Activated effector memory CD4-positive, alpha-beta T cell treated with Interleukin-2 at 50 U/mL for 16 hours (primary cell): ENCODE data around the gene NUB1.

Experiments used
- DNase-seq: peaks from one replicate; pipeline ENCODE4 v3.0.0-alpha.2; 2020

Gene NUB1

DNA sequence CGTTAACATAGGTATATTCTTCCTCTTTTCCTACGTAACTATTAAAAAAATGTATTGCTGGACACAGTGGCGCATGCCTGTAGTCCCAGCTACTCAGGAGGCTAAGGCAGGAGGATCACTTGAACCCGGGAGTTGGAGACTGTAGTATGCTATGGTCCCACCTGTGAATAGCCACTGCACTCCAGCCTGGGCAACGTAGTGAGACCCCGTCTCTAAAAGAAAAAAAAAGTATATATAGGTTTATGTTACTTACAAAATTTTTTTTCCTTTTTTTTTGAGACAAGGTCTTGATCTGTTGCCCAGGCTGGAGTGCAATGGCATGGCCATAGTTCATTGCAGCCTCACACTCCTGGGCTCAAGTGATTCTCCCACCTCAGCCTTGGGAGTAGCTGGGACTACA is 5.6 kb downstream of the NUB1 start:
- no peak for DNase-seq

DNA sequence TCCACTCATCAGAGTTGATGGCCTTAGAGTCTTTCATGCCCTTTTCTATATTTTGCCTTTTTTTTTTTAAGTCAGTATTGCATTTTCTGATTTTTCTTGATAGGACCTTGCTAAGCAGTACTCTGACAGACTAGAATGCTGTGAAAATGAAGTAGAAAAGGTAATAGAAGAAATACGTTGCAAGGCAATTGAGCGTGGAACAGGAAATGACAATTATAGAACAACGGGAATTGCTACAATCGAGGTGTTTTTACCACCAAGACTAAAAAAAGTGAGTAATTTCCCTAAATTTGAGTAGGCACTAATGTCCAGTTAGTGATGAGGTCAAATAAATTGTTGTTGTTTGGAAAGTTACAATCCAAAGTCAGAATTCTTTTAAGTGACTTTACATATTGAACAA is 7.4 kb downstream of the NUB1 start:
- DNase-seq, result no peak

DNA sequence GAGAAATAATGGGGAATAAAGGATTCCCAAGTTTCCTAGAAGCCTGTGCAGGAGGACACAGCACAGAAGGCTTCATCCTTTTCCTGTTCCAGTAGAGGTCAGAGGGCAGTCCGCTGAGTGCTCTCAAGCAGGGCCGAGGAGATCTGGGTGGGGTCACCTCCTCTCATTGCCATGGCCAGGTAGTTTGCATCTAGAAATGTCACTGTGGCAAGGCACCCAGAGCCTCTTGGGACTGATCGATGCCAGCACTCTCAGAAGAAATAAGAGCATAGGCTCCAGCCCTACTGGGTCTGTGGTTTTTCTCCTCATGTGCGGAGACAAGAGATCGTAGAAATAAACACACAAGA is 7.9 kb downstream of the NUB1 start:
- DNase-seq, result no peak

DNA sequence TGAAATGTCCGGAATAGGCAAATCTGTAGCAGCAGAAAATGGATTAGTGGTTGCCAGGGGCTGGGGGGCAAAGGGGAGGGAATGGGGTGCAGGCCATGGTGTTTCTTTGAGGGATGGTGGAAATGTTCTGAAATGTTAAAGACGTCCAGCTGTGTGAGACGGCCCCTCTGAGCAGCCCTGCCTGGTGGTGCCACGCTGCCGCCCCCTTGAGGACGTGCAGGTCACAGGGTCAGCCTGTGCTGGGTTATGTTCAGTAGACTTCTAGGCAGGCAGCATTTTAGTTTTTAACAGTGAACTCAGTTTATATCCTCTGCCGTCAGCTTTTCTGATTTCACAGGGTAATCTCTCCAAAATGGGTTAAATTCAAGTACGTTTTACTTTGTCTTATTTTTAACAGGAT is 9.4 kb downstream of the NUB1 start:
- no peak for DNase-seq

DNA sequence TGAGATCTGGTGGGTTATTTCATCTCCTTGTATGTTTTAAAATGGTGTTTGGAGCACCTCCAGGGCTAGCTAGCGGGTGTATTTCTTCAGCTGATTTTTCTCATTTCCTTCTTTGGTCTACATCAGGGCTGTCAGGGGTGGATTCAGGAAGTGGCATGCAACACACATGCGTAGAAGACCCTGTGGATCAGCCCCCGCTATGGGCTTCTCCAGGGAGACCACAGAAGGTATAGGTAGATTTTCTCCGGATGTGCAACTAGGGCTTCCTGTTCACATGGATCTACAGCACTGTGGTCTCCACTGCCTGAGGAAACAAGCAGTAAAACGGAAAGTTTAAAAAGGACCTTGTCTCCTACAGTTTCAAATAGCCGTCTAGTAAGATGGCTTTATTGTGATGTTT is 10.4 kb downstream of the NUB1 start:
- peak; percentile 44 for DNase-seq

DNA sequence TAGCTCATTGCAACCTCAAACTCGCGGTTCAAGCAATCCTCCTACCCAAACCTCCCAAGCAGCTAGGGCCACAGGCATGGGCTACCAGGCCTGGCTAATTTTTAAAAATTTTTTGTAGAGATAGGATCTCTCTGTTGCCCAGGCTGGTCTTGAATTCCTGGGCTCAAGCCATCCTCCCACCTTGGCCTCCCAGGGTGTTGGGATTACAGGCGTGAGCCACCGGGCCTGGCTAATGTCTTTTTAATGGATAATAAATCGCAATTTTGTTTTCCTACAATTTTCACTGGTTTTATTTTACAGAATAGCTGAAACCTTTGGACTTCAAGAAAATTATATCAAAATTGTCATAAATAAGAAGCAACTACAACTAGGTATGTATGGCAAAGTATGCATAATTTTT is 10.9 kb downstream of the NUB1 start:
- no peak for DNase-seq

DNA sequence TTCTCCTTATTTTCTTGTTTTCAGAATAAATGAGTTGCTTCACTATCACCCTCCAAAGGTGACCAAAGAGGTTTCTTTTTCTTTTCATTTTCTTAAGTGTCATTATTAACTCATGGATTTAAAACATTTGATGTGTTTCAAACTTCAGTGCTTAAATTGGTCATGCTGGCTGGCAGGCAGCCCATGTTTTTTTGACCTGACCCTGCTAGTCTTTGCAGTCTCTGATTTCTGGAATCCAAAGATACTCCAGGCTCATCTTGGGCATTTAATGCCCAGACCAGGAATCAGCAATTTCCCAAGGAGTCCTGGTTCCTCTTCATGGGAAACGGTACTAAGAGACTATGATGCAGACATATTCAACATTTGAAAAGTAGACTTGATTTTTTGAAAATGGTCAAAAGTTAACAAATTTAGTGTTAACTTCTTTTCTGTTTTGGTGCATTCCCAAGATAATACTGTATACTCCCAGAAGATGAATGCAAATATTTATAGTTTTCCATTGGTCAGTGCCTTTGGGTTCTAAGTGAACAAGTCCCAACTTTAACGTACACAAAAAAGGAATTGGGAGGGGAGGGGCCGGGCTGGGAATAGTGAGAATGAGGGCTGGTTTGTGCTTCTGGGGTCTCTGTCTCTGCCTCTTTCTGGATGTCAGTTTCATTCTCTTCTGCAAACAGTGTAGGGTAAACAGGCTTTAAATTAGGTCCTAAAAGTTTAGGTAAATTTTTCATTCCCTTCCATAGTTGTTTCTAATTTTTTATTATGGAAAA is 19.8 kb downstream of the NUB1 start:
- DNase-seq, result no peak

DNA sequence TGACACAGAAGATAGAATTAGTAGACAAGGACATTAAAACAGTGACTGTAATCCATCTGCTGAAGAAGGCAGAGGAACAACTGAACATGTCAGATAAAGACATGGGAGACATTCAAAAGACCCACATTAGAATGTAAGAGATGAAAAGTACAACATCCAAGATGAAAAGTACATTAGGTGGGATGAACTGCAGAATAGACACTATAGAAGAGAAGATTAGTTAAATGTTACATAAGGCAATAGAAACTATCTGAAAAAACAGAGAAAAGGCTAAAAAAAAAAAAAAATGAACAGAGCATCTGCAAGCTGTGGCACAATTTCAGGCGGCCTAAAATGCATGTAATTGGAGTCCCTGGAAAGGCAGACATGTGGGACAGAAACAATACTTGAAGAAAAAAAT is 21.6 kb downstream of the NUB1 start:
- no peak for DNase-seq

DNA sequence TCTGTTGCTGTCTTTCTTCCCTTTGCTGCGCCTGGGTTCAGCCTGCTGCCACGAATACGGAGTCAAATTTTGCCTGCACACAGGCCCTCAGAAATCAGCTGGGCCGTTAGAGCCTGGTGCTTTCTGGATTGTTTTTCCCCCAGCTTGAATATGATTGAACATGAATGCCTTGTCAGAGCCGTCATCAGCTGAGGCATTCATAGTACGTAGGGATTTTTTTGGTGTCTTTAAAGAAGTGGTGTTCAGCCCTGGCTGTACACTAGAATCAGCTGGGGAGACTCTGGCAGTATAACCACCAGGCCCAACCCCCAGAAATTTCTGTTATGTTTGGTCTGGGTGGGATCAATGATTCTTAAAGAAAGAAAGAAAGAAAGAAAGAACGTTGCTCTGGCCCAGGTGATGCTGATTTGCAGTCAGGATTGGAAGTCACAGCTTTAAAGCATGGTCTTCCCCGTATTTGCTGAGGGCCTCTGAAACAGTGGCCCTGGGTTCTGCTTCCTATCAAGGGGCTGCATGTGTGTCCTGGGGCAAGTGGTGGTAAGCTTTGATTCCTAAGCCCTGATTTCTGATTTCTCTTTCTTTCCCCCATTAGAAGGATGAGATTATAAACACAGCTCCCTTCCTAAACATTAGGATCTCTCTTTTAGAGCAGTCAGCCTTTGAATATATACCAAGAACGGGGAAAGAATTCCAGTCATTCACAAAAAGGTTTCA is 24.7 kb downstream of the NUB1 start:
- DNase-seq, result no peak

DNA sequence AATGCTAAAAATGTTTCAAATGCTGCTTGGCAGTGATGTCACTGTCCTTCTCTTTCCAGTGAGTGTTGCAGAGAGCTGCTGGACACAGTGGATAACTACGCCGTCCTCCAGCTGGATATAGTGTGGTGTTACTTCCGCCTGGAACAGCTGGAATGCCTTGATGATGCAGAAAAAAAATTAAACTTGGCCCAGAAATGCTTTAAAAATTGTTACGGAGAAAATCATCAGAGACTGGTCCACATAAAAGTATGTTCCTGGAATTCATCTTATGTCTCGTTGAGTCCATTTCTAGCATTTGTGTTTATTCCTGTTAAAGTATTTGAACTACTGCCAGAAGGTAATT is 25.2 kb downstream of the NUB1 start:
- DNase-seq, result no peak

DNA sequence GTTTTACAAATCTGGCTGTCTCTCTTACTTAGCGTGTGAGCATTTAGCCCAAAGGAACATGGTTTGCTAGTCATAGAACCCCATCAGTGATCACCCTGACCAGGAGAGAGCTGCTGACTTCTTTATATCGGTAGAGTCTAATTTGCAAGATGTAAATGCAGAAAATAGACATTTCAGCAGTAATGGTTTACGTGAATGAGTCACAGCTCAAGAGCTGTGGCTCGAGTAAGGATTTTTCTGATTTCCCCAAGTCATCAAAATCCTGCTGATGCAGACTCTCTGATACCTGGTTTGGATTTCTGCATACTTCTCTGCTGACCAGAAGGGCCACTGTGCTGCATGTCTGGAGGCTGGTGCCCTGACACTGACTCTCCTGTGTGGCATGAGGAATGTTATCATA is 25.7 kb downstream of the NUB1 start:
- no peak for DNase-seq

DNA sequence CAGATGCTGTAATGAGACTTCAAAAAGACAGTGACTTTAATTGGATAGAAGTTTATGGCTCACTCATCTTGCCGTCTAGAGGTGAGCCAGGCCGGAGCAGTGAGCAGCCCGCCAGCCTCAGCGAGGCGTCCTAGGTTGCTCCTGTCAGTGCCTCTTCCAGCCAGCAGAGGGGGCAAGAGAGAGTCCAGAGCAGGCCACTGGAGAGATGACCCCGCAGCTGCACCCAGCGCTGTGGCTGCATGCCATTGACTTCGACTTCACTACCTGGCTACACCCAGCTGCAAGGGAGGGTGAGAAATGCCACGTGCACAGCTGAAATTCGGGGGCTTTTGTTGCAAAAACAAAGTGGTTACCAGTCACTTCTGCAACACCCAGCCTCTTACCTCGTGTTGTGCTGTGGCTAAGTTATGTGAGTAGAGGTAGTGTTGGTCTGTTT is 26.5 kb downstream of the NUB1 start:
- DNase-seq, result peak; percentile 63

DNA sequence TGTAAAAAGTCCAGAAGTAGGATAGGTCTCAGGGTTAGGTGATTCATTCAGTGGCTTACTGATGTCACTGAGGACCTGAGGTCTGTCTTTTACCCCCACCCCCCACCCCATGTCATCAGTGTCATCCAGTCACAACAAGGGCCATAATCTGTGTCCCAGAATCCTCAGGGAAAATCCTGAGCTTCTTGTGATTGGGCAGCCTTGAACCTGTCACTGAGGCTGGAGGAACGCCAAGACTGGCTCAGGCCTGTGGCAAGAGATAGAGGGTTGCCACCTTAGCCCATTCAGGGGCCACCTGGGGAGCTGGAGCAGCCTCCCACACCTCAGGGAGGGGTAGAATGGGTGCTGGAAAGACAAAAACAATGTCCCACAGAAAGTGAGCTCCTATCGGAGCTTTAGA is 29.7 kb downstream of the NUB1 start:
- DNase-seq, result no peak

DNA sequence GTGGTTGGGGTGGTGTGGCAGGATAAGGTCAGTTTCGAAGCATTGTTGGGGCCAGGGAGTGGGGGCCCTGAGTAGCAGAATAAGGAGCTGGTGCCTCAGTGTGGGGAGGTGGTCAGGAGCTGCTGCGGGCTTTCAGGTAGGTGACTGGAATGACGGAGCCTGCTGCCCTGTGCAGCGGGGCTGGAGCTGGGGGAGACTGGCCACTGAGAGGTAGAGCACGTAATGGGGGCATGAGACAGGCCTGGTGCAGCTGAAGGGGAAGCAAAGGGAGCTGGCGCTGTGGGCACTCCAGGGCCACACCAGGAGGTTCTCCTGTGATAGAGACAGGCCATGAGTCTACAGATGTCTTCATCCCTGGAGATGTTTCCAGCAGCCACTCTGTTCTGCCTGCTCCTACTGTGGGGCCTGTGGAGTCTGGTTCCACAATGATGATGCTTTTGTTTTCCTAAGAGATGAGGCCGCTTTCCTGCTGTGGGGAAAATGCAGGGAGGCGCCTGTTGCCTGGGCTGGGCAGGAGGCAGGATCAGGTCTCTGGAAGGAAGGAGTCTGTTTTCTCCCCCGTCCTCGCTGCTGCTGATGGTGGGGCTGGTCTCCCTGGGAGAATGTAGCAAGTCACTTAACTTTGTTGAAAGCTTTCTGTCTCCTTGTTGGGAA is 31.1 kb downstream of the NUB1 start:
- no peak for DNase-seq

DNA sequence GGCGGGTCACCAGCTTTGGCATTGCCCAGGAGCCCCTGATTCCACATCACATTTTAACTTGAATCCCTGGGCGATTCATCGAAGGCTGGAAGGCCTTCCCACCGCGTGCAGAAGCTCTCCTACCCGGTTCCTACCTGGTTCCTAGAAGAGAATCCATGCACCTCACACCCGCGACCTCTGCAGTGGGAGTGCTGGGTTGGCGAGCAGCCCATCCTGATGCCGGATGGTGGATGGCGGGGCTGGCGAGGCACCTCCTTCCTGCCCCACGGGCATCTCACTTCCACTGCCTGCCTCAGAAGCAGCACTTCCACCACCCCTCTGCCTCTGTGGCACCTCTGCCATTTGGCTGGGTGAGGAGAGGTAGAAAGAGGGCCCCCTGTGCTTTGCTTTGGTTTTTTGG is 32.0 kb downstream of the NUB1 start:
- DNase-seq, result no peak

DNA sequence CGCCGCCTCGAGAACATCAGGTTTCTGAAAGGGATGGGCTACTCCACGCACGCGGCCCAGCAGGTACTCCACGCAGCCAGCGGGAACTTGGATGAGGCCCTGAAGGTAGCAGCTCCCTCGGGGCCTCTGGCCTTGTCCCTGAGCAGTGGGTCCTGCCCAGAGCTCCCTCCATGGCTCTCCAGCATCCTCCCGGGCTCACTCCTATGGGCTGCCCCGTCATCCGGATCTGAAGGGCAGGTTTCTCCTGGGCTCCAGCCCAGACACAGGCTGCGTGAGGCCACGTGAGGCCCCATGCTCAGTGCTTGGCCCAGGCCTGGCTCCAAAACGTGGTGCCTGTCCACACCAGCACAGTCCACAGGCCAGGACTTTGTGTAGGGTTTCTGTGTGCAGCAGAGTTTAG is 32.5 kb downstream of the NUB1 start:
- no peak for DNase-seq

DNA sequence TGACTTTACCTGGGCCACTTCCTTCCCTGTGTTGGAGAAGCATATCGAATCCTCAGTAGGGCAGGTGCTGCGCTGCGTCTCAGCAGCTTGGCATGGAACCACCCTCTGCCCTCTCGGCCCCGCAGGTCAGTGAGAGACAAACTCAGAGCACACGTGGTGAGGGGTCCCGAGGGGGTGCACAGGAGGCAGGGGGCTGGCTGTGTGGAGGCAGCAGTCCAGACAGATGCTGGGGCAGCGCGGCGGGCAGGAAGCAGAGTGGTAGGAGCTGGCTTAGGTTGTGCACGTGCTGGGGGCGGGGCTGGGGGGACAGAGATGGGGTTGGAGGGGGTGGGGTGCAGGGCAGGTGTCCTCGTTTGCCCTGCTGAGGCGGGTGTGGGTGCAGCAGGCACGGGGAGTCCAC is 33.1 kb downstream of the NUB1 start:
- no peak for DNase-seq

DNA sequence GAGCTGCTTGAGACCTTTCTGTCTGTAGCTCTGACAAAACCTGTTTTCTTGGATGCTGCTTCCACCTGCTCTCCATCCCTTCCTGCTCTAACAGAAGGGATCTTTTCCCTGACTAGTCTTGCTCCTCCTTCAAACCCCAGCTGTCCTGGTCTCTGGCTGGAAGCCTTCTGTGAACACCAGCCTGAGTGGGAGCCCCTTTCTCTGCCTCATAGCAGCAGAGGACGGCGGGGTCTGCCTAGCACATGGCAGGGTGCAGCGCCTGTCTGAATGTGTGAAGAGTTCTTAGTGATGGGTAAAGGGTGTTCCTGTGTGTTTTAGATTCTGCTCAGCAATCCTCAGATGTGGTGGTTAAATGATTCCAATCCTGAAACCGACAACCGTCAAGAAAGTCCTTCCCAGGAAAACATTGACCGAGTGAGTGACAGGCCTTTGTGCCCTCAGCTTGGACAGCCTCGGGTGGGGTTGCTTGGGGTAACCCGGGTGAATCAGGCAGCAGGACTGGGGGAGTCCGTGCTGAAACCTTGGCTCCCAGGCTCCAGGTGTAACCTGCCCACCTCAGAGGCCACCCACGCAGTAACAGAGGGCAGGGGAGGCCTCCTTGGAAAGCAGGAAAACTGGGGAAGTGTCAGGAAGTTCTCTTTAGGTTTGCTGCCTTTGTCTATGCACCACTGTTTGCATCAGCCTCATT is 34.1 kb downstream of the NUB1 start:
- no peak for DNase-seq

DNA sequence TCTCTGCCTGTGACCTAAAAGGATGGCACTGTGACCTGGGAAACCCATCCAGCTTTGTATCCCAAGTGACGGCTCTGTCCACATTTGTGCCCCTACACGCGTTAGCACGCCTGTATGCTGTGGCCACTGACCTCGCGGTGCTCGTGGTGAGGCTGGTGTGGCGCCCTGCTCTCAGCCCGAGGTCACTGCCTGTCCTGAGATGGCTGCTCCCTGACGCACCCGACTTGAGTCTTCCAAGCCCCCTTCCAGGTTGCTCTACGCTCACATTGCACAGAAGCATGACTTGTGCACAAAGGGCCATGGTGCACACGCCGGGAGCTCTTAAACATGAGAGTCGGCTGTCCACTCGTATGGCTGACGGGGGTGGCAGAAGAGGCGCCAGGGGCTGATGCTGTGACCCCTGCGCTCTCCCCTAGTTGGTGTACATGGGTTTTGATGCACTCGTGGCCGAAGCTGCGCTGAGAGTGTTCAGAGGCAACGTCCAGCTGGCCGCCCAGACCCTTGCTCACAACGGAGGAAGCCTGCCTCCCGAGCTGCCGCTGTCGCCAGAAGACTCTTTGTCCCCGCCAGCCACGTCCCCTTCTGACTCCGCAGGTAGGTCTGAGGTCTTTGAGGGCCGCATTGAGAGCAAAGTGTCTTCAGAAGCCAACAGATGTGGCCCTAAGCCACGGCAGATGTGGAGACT is 34.7 kb downstream of the NUB1 start:
- no peak for DNase-seq

DNA sequence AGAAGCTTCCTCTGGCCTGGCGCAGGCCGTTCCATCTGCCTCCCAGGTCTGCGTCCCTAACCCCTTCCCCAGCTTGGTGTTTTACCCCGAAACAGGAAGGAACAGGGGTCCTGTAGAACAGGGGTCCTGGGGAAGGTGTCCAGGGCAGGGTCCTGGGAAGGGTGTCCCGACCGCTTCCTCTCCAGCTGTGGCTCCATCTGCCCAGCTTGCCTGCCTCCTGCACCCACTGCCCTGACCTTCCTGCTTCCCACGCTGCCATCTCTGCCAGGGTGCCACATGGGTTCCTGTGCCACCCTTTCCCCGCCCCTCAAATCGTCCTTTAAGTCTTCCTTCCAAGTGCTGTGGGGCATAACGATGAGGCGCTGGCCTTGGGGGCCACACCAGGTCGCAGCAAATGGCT is 35.8 kb downstream of the NUB1 start:
- no peak for DNase-seq

DNA sequence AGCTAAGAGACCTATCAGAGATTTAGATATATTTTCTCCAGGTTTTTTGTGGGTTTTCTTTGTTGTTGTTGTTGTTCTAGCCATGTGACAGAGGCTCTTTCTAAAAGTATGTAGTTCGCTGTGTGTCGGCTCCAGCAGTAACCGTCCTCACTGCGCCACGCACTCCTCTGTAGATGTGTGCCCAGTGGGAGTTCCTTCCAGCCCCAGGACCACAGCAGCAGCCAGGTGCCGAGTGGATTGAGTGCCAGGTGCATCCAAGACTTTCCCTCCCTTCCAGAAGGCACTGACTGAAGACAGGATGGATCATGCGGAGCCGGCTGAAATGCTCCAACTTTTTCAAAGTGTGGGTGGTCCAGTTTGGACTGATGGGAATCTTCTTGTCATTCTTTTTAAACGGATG is 36.4 kb downstream of the NUB1 start:
- no peak for DNase-seq

DNA sequence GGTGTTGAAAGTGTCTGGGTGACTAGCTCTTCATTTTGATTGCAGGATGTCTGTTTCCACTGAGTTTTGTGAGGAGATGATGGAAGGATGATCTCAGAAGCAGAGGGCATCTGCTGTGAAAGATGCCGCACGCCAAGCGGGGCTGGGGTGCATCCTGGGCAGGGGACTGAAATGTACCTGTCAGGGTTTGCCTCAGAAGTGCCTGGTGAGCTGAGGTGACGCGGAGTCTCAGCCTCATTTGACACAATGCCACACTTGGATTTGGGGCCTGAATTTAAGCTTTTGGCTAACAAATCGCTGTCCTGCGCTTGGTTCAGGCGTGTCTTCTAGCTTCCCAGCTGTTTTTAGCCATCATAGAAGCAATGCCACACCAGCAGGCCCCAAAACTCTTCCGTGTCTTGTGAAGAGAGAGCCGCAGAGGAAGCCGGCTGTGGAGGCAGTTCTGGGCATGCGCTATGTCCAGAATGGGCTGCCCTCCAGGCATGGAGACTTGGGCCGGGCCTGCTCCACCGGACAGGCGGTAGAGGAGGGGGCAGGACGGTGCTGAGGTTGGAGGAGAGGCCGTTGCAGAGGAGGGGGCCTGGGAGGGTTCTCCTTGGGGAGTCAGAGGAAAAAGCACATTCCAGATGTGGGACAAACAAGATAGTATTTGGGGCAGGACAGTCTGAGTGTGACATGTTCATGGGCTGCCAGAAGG is 37.0 kb downstream of the NUB1 start:
- DNase-seq, result no peak

DNA sequence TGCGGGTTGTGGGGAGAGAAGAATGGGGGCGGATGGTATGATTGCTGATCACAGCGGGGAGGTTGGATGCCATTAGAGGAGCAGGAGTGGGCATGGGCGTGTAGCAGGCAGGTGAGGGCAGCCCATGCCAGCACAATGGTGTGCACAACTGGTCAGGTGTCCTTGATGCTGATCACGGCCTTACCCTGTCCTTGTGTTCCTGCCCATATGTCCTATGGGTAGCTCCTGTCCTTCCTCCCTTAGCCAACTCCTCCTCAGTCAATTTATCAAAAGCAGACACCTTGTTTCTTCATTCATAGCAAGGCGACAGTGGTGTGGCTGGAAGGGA is 37.5 kb downstream of the NUB1 start:
- DNase-seq, result no peak
